SK-N-SH treated with all-trans-retinoic acid at 6 μM for 48 hours (cell line): ENCODE data around the gene OPN4.

ENCODE experiments used
- CSDC2 ChIP-seq: fragments of 250-450 bp; sonication (Bioruptor Pico); IDR thresholded peaks from 2 replicates; pipeline ENCODE4 v1.5.0; 2020; ENCODE audit warnings: mild to moderate bottlenecking, moderate library complexity
- GLIS3 ChIP-seq: fragments of 250-450 bp; sonication (Bioruptor Pico); IDR thresholded peaks from 2 replicates; pipeline ENCODE4 v1.5.0; 2020; ENCODE audit warnings: mild to moderate bottlenecking, moderate library complexity
- ISL1 ChIP-seq: fragments of 250-450 bp; sonication (Bioruptor Pico); IDR thresholded peaks from 2 replicates; pipeline ENCODE4 v2.1.2; 2022; ENCODE audit warnings: mild to moderate bottlenecking, moderate library complexity
- SNAI2 ChIP-seq: fragments of 250-450 bp; sonication (Bioruptor Pico); IDR thresholded peaks from 2 replicates; pipeline ENCODE4 v1.5.0; 2020; ENCODE audit warnings: mild to moderate bottlenecking, moderate library complexity
- TCF4 ChIP-seq: fragments of 250-450 bp; sonication (Bioruptor Pico); IDR thresholded peaks from 2 replicates; pipeline ENCODE4 v1.8.0; 2021; ENCODE audit warnings: mild to moderate bottlenecking, moderate library complexity, borderline replicate concordance
- ZFP3 ChIP-seq: fragments of 250-450 bp; sonication (Bioruptor Pico); IDR thresholded peaks from 2 replicates; pipeline ENCODE4 v1.5.0; 2020; ENCODE audit warnings: mild to moderate bottlenecking, moderate library complexity
- ZFP30 ChIP-seq: fragments of 450-650 bp; formaldehyde crosslinking; IDR thresholded peaks from 2 replicates; pipeline ENCODE4 v1.5.0; 2022; ENCODE audit warnings: mild to moderate bottlenecking, moderate library complexity
- TF ChIP-seq, protein P1 (sequence below): fragments of 250-450 bp; sonication (Bioruptor Pico); IDR thresholded peaks from 2 replicates; pipeline ENCODE4 v1.8.0; 2020; ENCODE audit warnings: mild to moderate bottlenecking, moderate library complexity, borderline replicate concordance

GRCh38 chr10:86673216-86673826 is 19.0 kb downstream of the OPN4 start:
- TF ChIP-seq TCF4 (CRISPR knock-in tag), result no peak
- no peak for TF ChIP-seq ZFP3 (CRISPR knock-in tag)
- no peak for TF ChIP-seq SNAI2
- no peak for TF ChIP-seq GLIS3
- no peak for TF ChIP-seq CSDC2 (CRISPR knock-in tag)
- no peak for TF ChIP-seq ISL1 (CRISPR knock-in tag)
- TF ChIP-seq, protein P1, sequence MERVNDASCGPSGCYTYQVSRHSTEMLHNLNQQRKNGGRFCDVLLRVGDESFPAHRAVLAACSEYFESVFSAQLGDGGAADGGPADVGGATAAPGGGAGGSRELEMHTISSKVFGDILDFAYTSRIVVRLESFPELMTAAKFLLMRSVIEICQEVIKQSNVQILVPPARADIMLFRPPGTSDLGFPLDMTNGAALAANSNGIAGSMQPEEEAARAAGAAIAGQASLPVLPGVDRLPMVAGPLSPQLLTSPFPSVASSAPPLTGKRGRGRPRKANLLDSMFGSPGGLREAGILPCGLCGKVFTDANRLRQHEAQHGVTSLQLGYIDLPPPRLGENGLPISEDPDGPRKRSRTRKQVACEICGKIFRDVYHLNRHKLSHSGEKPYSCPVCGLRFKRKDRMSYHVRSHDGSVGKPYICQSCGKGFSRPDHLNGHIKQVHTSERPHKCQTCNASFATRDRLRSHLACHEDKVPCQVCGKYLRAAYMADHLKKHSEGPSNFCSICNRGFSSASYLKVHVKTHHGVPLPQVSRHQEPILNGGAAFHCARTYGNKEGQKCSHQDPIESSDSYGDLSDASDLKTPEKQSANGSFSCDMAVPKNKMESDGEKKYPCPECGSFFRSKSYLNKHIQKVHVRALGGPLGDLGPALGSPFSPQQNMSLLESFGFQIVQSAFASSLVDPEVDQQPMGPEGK (CRISPR knock-in tag), result no peak
- TF ChIP-seq ZFP30 (CRISPR knock-in tag), result no peak
